Cardiac fibroblast (primary cell): ENCODE data around the gene REV3L.
"Not testable (repeated sequence)": the region's sequence is repeated elsewhere in the genome, so short reads cannot be mapped to it uniquely, and the experiment has no call there.

ENCODE experiments used
- DNase-seq, 2 donors: peaks; one replicate each; pipeline versions ENCODE4 v3.0.0 to v3.0.0-alpha.2; 2010; ENCODE audit warnings: low read depth in 2 of 2
- H3K4me3 ChIP-seq, 2 donors: replicated peaks in 1 of 2; 1 replicate in 1 of 2; 2 replicates in 1 of 2; pipeline ENCODE4 v1.5.1; 2011; ENCODE audit warnings: low read depth in 2 of 2, low read length in 2 of 2, mild to moderate bottlenecking in 2 of 2, moderate library complexity in 1 of 2
- TF ChIP-seq, protein P1 (sequence below): IDR thresholded peaks from one replicate; pipeline ENCODE4 v1.5.1; 2011; ENCODE audit warnings: low read depth, mild to moderate bottlenecking, low read length, inconsistent platforms

Gene REV3L

DNA sequence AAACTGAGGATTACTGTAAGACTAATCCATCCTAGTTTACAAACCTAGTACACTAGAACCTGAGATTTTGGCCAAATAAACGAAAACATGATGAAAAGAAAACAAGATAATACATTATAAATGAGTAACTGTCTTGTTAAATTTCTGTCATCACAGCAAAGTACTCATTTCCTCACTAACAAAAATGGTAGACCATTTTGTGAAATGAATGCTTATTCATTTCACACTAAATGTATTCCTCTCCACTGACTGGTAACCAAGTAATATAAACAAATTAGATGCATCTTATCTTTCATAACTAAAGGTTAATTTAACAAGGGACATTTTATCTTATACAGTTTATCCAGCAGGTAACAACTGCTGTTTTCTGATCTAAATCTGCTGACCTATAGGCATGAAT lies 143.7 kb downstream of the REV3L start:
- TF ChIP-seq, protein P1, sequence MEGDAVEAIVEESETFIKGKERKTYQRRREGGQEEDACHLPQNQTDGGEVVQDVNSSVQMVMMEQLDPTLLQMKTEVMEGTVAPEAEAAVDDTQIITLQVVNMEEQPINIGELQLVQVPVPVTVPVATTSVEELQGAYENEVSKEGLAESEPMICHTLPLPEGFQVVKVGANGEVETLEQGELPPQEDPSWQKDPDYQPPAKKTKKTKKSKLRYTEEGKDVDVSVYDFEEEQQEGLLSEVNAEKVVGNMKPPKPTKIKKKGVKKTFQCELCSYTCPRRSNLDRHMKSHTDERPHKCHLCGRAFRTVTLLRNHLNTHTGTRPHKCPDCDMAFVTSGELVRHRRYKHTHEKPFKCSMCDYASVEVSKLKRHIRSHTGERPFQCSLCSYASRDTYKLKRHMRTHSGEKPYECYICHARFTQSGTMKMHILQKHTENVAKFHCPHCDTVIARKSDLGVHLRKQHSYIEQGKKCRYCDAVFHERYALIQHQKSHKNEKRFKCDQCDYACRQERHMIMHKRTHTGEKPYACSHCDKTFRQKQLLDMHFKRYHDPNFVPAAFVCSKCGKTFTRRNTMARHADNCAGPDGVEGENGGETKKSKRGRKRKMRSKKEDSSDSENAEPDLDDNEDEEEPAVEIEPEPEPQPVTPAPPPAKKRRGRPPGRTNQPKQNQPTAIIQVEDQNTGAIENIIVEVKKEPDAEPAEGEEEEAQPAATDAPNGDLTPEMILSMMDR = no peak
- H3K4me3 ChIP-seq = no peak overlapping the region
- DNase-seq = no peak

DNA sequence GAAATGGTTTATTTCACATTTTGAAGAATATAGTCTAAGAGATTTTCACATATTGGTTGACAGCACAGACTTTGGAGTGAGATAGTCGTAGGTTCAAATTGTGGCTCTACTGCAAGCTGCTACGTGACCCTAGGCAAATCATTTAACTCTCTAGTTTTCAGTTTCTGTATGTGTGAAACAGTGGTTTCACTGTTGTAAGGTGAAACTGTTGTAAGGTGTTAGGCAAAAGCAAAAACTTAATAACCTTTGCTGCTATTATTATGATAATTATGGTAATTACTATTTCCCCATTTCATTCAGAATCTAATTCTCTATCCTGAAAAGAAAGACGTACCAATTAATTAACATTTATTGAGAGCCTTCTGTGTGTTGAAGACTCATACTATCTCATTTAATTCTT lies 144.2 kb downstream of the REV3L start:
- no peak for DNase-seq
- no peak overlapping the region for H3K4me3 ChIP-seq
- TF ChIP-seq, protein P1 = no peak

DNA sequence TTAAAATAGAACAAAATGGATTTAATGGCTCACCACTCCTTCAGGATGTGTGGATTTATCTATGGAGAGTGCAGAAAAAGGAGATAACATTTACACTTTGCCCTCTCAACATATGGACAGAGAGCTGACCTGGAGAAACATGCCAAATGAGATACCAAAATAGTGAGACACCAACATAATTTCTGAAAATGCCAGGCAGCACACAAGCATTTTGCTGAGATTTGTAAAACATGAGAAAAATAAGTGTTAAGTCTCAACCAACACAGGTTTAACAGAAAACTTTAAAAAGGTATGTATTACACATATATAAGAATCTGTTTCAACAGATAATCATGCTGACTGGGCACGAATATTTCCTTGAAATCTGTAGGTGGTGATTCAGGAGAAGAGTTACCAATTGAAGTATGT lies 145.2 kb downstream of the REV3L start:
- TF ChIP-seq, protein P1 = no peak
- DNase-seq = peak in 1 of 2 donors; percentile 1
- no peak overlapping the region for H3K4me3 ChIP-seq

DNA sequence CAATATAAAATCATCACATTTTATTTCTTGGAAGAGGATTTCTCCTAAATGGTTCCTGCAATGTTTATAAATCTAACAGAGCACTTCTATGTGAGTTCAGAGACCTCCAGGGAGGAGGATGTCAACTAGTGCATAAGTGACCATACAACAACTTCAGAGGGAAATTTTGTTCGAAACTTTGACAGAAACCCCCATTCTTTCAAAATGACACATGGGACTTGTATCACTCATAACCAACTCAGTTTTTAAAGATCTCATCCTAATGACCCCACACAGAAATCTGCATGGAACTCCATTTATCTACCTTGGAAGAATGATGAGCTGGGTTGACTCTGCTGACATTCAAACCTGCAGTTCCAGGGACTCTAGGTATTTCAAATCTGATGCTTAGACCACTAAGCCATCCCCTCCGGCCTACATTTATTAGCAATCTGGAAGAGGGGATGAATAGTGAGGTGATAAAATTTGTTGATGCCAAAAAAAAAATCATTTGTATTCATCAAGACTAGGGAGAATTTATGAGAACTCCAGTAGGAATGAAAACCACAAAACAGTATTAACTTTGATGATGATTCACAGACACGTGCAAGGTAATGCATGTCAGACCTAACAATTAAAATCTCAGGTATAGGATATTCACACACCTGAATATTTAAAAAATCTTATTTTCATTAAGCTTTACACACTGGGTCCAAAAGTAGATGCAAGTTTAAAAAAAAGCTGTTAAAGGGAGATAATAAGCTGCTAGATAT lies 153.0 kb downstream of the REV3L start:
- DNase-seq = no peak
- H3K4me3 ChIP-seq = no peak overlapping the region
- TF ChIP-seq, protein P1 = no peak

DNA sequence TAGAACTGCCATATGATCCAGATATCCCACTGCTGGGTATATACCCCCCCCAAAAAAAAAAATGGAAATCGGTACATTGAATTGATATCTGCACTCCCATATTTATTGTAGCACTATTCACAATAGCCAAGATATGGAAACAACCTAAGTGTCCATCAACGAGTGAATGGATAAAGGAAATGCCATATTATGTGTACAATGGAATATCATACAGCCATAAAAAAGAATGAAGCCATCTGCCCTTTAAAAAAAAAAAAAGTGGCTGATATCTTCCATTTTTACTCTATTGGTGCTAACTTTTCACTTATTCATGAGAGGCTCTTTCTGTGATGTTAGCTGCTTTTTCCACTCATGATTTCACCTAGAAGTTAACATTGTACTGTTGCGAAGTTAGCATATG lies 156.5 kb downstream of the REV3L start:
- no peak overlapping the region for H3K4me3 ChIP-seq
- no peak for DNase-seq
- TF ChIP-seq, protein P1 = no peak

DNA sequence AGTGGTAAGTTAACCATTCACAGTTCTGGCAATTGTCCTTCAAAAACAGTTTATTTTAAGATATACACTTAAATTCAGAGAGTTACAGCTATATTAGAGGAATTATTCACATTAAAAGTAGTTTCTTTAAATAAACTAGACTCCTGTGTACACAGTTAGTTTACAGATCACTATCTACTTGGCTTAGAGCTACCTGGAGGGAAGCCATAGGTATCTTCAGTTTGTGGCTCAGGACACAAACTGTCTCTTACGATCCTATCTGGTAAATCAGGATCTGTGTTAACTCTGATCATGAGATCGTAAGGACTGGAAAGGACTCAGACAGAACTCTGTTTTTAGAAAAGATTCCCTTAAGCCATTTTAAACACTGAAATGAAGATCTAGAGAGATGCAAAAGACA lies 160.9 kb downstream of the REV3L start:
- DNase-seq = no peak
- TF ChIP-seq, protein P1 = no peak
- H3K4me3 ChIP-seq = no peak overlapping the region

DNA sequence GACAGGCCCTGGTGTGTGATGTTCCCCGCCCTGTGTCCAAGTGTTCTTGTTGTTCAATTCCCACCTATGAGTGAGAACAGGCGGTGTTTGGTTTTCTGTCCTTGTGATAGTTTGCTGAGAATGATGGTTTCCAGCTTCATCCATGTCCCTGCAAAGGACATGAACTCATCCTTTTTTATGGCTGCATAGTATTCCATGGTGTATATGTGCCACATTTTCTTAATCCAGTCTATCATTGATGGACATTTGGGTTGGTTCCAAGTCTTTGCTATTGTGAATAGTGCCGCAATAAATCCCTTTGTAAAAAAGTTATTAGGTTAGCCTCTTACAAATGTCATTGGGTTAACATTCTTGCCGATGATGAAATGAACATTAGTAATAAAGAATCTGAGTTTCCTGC lies 175.1 kb downstream of the REV3L start:
- not testable (repeated sequence) for H3K4me3 ChIP-seq, DNase-seq
